Natural killer cell (primary cell): ENCODE data around the gene TMEM163. TPM values are rescaled to one million over a fixed set of nuclear protein-coding genes. Genes with fewer than 3 reads are reported as not detected.

Experiments used
- ATAC-seq, 3 donors: fragments of 150-1000 bp in 2 of 3; fragments of 200-7000 bp in 1 of 3; cut with Tn5 transposase; 1 replicate in 1 of 3; 2 replicates in 2 of 3; pipeline ENCODE4 v1.10.0; 2021; ENCODE audit warnings: mild to moderate bottlenecking in 2 of 3, moderate library complexity in 2 of 3
- DNase-seq, 2 donors: peaks; one replicate each; pipeline versions ENCODE4 v3.0.0 to v3.0.0-alpha.2; 2013 to 2021; ENCODE audit warnings: mixed read lengths in 1 of 2
- H3K27ac ChIP-seq: one replicate; pipeline ENCODE4 v1.5.1; 2013; ENCODE audit warnings: mild to moderate bottlenecking, low read length
- H3K27me3 ChIP-seq: one replicate; pipeline ENCODE4 v1.6.1; 2013; ENCODE audit warnings: low read length; ENCODE audit not compliant: control insufficient read depth, insufficient read depth
- H3K36me3 ChIP-seq: one replicate; pipeline ENCODE4 v1.6.1; 2013; ENCODE audit warnings: low read length; ENCODE audit not compliant: control insufficient read depth, insufficient read depth
- H3K4me1 ChIP-seq: one replicate; pipeline ENCODE4 v1.6.1; 2013; ENCODE audit warnings: low read length; ENCODE audit not compliant: control insufficient read depth, insufficient read depth
- H3K4me3 ChIP-seq: one replicate; pipeline ENCODE4 v1.5.1; 2013; ENCODE audit warnings: low read length
- H3K9me3 ChIP-seq: one replicate; pipeline ENCODE4 v1.6.1; 2013; ENCODE audit warnings: low read length; ENCODE audit not compliant: control insufficient read depth, insufficient read depth
- H3K27ac Mint-ChIP-seq, 2 donors: one replicate each; pipeline ENCODE4 v1.8.0; 2022; ENCODE audit warnings: mild to moderate bottlenecking in 2 of 2, mixed read lengths in 2 of 2, moderate library complexity in 1 of 2
- H3K27me3 Mint-ChIP-seq, 2 donors: one replicate each; pipeline ENCODE4 v1.8.0; 2022; ENCODE audit warnings: low read depth in 2 of 2, mixed read lengths in 2 of 2
- H3K36me3 Mint-ChIP-seq: one replicate; pipeline ENCODE4 v1.8.0; 2022; ENCODE audit warnings: mixed read lengths
- H3K4me1 Mint-ChIP-seq, 2 donors: one replicate each; pipeline ENCODE4 v1.8.0; 2022; ENCODE audit warnings: mixed read lengths in 2 of 2
- H3K4me3 Mint-ChIP-seq: one replicate; pipeline ENCODE4 v1.8.0; 2022; ENCODE audit warnings: mild to moderate bottlenecking, moderate library complexity, mixed read lengths
- H3K9me3 Mint-ChIP-seq, 2 donors: one replicate each; pipeline ENCODE4 v1.8.0; 2022; ENCODE audit warnings: mixed read lengths in 2 of 2
- CTCF ChIP-seq: fragments of 200-600 bp; IDR thresholded peaks from one replicate; pipeline ENCODE4 v1.8.0; 2022; ENCODE audit warnings: antibody characterized with exemption
- WGBS: methylation state at CpG from one replicate; pipeline ENCODE4 v1.1.7; 2013; ENCODE audit warnings: missing lambda C conversion rate; ENCODE audit not compliant: insufficient coverage; 5-methylcytosine and 5-hydroxymethylcytosine counted together
- intact Hi-C: fragments of 100-400 bp; cut with micrococcal nuclease; formaldehyde crosslinking; loops from one replicate; pipeline ENCODE4 v1.14.2; 2022
- total RNA-seq, 4 donors: library from RNA; stranded (reverse); fragments of 120-200 nt in 1 of 4; gene quantifications; one replicate each; pipeline versions ENCODE4 v1.2.3 to v1.2.4, GENCODE V29; 2013 to 2022

The TMEM163 gene
- total RNA-seq, 3 donors from 2014 or later (not counting 1 experiment from before 2014, with no cell fraction given): 6.8 to 11.6 (median 10.3) TPM

GRCh38 chr2:134703426-134703825, 15.4 kb downstream of the TMEM163 start:
- no peak for TF ChIP-seq CTCF
- no peak overlapping the region for H3K27ac Mint-ChIP-seq
- no peaks in the 10 kb centered on the region for H3K9me3 Mint-ChIP-seq
- H3K27me3 Mint-ChIP-seq: peaks cover 4 to 12% of the 10 kb centered on the region in 2 donors
- H3K4me3 Mint-ChIP-seq: no peak overlapping the region
- no peak for DNase-seq
- H3K4me3 ChIP-seq: no peak overlapping the region
- no peaks in the 10 kb centered on the region for H3K36me3 ChIP-seq
- H3K36me3 Mint-ChIP-seq: no peaks in the 10 kb centered on the region
- intact Hi-C loops: no loop called here
- no peak overlapping the region for H3K27ac ChIP-seq
- H3K27me3 ChIP-seq: no peaks in the 10 kb centered on the region
- H3K4me1 Mint-ChIP-seq: peaks cover 24 to 31% of the 10 kb centered on the region in 2 donors
- no CpG with 5 or more reads among the region's 1 CpG for WGBS
- H3K4me1 ChIP-seq: peaks cover 23% of the 10 kb centered on the region
- no peaks in the 10 kb centered on the region for H3K9me3 ChIP-seq
- no peak for ATAC-seq

- Histone ChIP-seq H3K36me3 (no peaks in the 10 kb centered on the region), H3K4me3 (no peak overlapping the region), H3K9me3 (no peaks in the 10 kb centered on the region), H3K27me3 (no peaks in the 10 kb centered on the region), H3K4me1 (peaks cover 2% of the 10 kb centered on the region), H3K27ac (no peak overlapping the region)
- peaks cover 0 to 18% of the 10 kb centered on the region in 2 donors for H3K27me3 Mint-ChIP-seq
- H3K27ac Mint-ChIP-seq: no peak overlapping the region
- peaks cover 5 to 11% of the 10 kb centered on the region in 2 donors for H3K4me1 Mint-ChIP-seq
- H3K9me3 Mint-ChIP-seq: no peaks in the 10 kb centered on the region
- ATAC-seq: no peak
- 96% methylated on average over 4 of the region's 5 CpGs for WGBS
- no peak for TF ChIP-seq CTCF
- H3K4me3 Mint-ChIP-seq: no peak overlapping the region
- intact Hi-C loops: no loop called here
- DNase-seq: no peak
- H3K36me3 Mint-ChIP-seq: no peaks in the 10 kb centered on the region
Measured at GRCh38 chr2:134700730-134701129, 18.1 kb downstream of the TMEM163 start.

- H3K4me3 ChIP-seq: no peak overlapping the region
- no peak overlapping the region for H3K27ac ChIP-seq
- Mint-ChIP-seq H3K4me1 (no peaks in the 10 kb centered on the region), H3K9me3 (no peaks in the 10 kb centered on the region), H3K27ac (no peak overlapping the region), H3K4me3 (no peak overlapping the region), H3K36me3 (no peaks in the 10 kb centered on the region), H3K27me3 (peaks cover 0 to 11% of the 10 kb centered on the region in 2 donors)
- peaks cover 3% of the 10 kb centered on the region for H3K4me1 ChIP-seq
- intact Hi-C loops: no loop called here
- H3K27me3 ChIP-seq: no peaks in the 10 kb centered on the region
- no peaks in the 10 kb centered on the region for H3K36me3 ChIP-seq
- TF ChIP-seq CTCF: no peak
- no peaks in the 10 kb centered on the region for H3K9me3 ChIP-seq
- ATAC-seq (no peak), DNase-seq (no peak)
Measured at GRCh38 chr2:134694411-134694810, 24.4 kb downstream of the TMEM163 start.
